CD4-positive, alpha-beta memory T cell (primary cell): ENCODE results near the gene UTP14A. TPM values are rescaled to one million over a fixed set of nuclear protein-coding genes. Genes with fewer than 3 reads are reported as not detected.

Source experiments
- CTCF ChIA-PET: fragments of 350-600 bp; sonication (Branson Sonifier 250); formaldehyde crosslinking; loops from one replicate; lab custom pipeline; 2021; ENCODE audit warnings: inconsistent platforms; ENCODE audit not compliant: partially characterized antibody; lab: Charles Lee
- POLR2A ChIA-PET: fragments of 350-600 bp; sonication (Branson Sonifier 250); formaldehyde crosslinking; loops from one replicate; lab custom pipeline; 2021; ENCODE audit not compliant: partially characterized antibody; lab: Charles Lee
- DNase-seq, 5 donors: peaks; one replicate each; pipeline versions ENCODE4 v3.0.0 to v3.0.0-alpha.2; 2020 to 2022; ENCODE audit warnings: mixed read lengths in 1 of 5
- H3K27ac ChIP-seq: one replicate; pipeline ENCODE4 v1.7.0; 2013; ENCODE audit warnings: low read depth, low read length
- H3K27me3 ChIP-seq: 2 replicates; pipeline ENCODE4 v1.7.0; 2013; ENCODE audit warnings: mild to moderate bottlenecking, low read length, moderate library complexity; ENCODE audit not compliant: insufficient read depth
- H3K36me3 ChIP-seq: 2 replicates; pipeline ENCODE4 v1.7.0; 2013; ENCODE audit warnings: mild to moderate bottlenecking, low read length, moderate library complexity; ENCODE audit not compliant: insufficient read depth
- H3K4me1 ChIP-seq: 2 replicates; pipeline ENCODE4 v1.7.0; 2013; ENCODE audit warnings: mild to moderate bottlenecking, low read length, moderate library complexity; ENCODE audit not compliant: insufficient read depth
- H3K4me3 ChIP-seq, 2 donors: one replicate each; pipeline ENCODE4 v1.7.0; 2013; ENCODE audit warnings: low read length in 2 of 2, mild to moderate bottlenecking in 1 of 2
- H3K9me3 ChIP-seq, 2 donors: one replicate each; pipeline ENCODE4 v1.7.0; 2013; ENCODE audit warnings: low read length in 2 of 2, control low read depth in 1 of 2; ENCODE audit not compliant: control insufficient read depth in 1 of 2
- H3K27ac Mint-ChIP-seq, 7 donors: one replicate each; pipeline ENCODE4 v1.8.0; 2020 to 2021; ENCODE audit warnings: mixed read lengths in 7 of 7, mild to moderate bottlenecking in 6 of 7, inconsistent platforms in 3 of 7, moderate library complexity in 3 of 7
- H3K27me3 Mint-ChIP-seq, 2 donors: one replicate each; pipeline ENCODE4 v1.8.0; 2020 to 2021; ENCODE audit warnings: mixed read lengths in 2 of 2
- H3K36me3 Mint-ChIP-seq, 2 donors: one replicate each; pipeline ENCODE4 v1.8.0; 2020 to 2021; ENCODE audit warnings: mixed read lengths in 2 of 2, inconsistent platforms in 1 of 2, mild to moderate bottlenecking in 1 of 2
- H3K4me1 Mint-ChIP-seq, 4 donors: one replicate each; pipeline ENCODE4 v1.8.0; 2020 to 2021; ENCODE audit warnings: mixed read lengths in 4 of 4, mild to moderate bottlenecking in 1 of 4
- H3K4me3 Mint-ChIP-seq, 8 donors: one replicate each; pipeline ENCODE4 v1.8.0; 2020 to 2021; ENCODE audit warnings: mixed read lengths in 8 of 8, mild to moderate bottlenecking in 7 of 8, moderate library complexity in 6 of 8, inconsistent platforms in 3 of 8
- H3K9me3 Mint-ChIP-seq, 8 donors: one replicate each; pipeline ENCODE4 v1.8.0; 2020 to 2021; ENCODE audit warnings: mixed read lengths in 8 of 8, mild to moderate bottlenecking in 5 of 8, inconsistent platforms in 3 of 8, moderate library complexity in 1 of 8
- intact Hi-C: fragments of 100-400 bp; cut with micrococcal nuclease; formaldehyde crosslinking; loops from one replicate; pipeline ENCODE4 v1.15.1; 2023
- polyA plus RNA-seq, 2 donors: library from polyadenylated mRNA; unstranded; fragments of 300-500 nt; fragmentation: Illumina TruSeq; gene quantifications; one replicate each; pipeline ENCODE4 v1.2.3, GENCODE V29; 2021
- total RNA-seq, 2 experiments: library from RNA; stranded (reverse); gene quantifications; one replicate each; pipeline ENCODE4 v1.2.3, GENCODE V29; 2021

The UTP14A gene
- total and polyA plus RNA-seq, 4 experiments from 2014 or later, result 2.5 to 19.2 (median 15.2) TPM

DNA sequence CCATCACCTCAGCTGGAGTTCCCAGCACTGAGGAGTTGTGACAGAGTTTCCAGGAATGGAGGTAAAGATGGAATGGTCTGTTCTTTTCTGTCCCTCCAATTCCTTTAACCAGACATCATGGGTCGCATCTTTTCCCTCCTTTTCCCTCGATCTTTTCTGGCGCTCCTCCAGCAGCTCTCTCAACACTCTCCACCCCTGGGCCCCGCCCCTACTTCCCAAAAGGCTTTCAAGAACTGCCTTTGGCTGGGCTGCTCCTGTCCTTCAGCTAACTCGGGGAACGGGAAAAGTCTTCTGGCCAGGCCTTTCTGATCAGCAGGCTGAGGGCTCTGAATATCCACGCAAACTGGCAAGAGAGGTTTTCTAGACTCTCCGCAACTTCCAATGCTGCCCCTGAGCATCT lies 34.0 kb downstream of the UTP14A start:
- intact Hi-C loops, result no loop called here
- Histone ChIP-seq H3K4me3 (no peak overlapping the region), H3K27ac (no peak overlapping the region), H3K36me3 (no peaks in the 10 kb centered on the region), H3K27me3 (no peaks in the 10 kb centered on the region), H3K4me1 (peaks cover 4% of the 10 kb centered on the region), H3K9me3 (no peaks in the 10 kb centered on the region)
- ChIA-PET POLR2A (no interaction called here), CTCF (no interaction called here)
- no peak overlapping the region for H3K27ac Mint-ChIP-seq
- H3K4me1 Mint-ChIP-seq, result peaks cover 6 to 14% (median 6%) of the 10 kb centered on the region in 4 donors
- H3K36me3 Mint-ChIP-seq, result no peaks in the 10 kb centered on the region
- no peak for DNase-seq
- H3K9me3 Mint-ChIP-seq, result peaks cover 0 to 1% (median 0%) of the 10 kb centered on the region in 8 donors
- peaks cover 0 to 2% of the 10 kb centered on the region in 2 donors for H3K27me3 Mint-ChIP-seq
- H3K4me3 Mint-ChIP-seq, result no peak overlapping the region

DNA sequence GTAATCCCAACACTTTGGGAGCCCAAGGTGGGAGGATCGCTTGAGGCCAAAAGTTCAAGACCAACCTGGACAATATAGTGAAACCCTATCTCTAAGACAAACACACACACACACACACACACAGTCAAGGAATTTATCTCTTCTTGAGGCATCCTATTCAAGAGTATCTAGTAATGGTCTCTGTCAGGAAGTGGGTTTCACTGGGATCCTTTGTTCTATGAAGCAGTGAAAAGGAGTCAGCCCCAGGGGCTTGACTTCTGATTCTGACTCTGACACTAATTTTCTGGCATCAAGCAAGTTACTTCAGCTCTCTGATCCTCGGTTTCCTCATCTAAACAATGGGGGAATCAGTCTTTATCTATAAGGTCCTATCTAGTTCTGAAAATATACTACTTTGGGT lies 34.8 kb downstream of the UTP14A start:
- Mint-ChIP-seq H3K27ac (no peak overlapping the region), H3K9me3 (peaks cover 0 to 1% (median 0%) of the 10 kb centered on the region in 8 donors), H3K27me3 (peaks cover 0 to 2% of the 10 kb centered on the region in 2 donors), H3K4me1 (peaks cover 6 to 14% (median 6%) of the 10 kb centered on the region in 4 donors), H3K36me3 (no peaks in the 10 kb centered on the region), H3K4me3 (no peak overlapping the region)
- Histone ChIP-seq H3K9me3 (no peaks in the 10 kb centered on the region), H3K27ac (no peak overlapping the region), H3K36me3 (no peaks in the 10 kb centered on the region), H3K4me3 (no peak overlapping the region), H3K4me1 (peaks cover 4% of the 10 kb centered on the region), H3K27me3 (no peaks in the 10 kb centered on the region)
- ChIA-PET POLR2A (no interaction called here), CTCF (interaction anchor here (0.9 kb wide), 1 partner anchor 15 kb away, joined by 3 read pairs; no protein-coding TSS in a partner anchor)
- intact Hi-C loops, result no loop called here
- DNase-seq, result no peak

DNA sequence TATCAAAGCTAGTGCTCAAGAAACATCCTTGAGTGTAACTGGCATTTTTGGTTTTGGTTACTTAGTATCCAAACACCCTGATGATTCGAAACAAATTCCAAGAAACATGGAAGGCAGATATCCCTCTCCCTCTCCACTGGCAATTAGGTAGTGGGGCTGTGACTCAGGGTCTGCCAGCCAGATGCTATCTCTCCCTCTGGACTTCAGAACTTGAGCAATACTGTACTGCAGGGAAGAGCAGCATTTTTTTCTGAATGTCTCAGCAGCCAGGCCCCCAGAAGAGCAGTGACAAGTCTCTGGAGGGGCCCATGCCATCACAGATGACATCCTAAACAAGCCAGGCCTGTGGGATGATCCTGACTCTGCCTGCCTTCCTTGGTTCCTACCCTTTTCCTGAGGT lies 39.2 kb downstream of the UTP14A start:
- Mint-ChIP-seq H3K4me1 (no peaks in the 10 kb centered on the region), H3K4me3 (no peak overlapping the region), H3K9me3 (peaks cover 0 to 1% (median 0%) of the 10 kb centered on the region in 8 donors), H3K27ac (no peak overlapping the region), H3K36me3 (no peaks in the 10 kb centered on the region), H3K27me3 (no peaks in the 10 kb centered on the region)
- H3K4me1 ChIP-seq, result no peaks in the 10 kb centered on the region
- no peaks in the 10 kb centered on the region for H3K27me3 ChIP-seq
- H3K36me3 ChIP-seq, result no peaks in the 10 kb centered on the region
- no peak overlapping the region for H3K27ac ChIP-seq
- POLR2A ChIA-PET, result no interaction called here
- no peak overlapping the region for H3K4me3 ChIP-seq
- no peaks in the 10 kb centered on the region for H3K9me3 ChIP-seq
- no peak for DNase-seq
- CTCF ChIA-PET, result interaction anchor here (1.1 kb wide), 1 partner anchor 21 kb away, joined by 3 read pairs; no protein-coding TSS in a partner anchor
- intact Hi-C loops, result no loop called here

DNA sequence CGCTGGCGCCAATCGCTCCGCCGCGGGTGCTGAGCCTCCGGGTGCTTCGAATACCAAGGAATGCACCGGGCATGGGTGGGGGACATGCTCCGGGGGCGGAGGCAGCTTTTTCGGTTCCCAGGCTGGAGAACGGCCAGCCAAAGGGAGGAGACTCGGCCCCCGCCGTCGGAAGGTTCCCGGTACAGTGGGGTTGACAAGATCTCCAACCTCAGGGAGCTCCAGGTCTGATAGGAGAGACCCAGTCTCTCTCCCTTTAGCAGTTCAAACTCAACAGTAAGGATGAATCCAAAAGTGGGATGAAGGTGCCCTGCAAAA lies 47.3 kb downstream of the UTP14A start:
- Mint-ChIP-seq H3K27ac (peak overlapping the region in 4 of 7 donors; percentile 52 to 99 (median 76)), H3K9me3 (peaks cover 0 to 4% (median 0%) of the 10 kb centered on the region in 8 donors), H3K27me3 (peaks cover 2% of the 10 kb centered on the region in 2 donors), H3K4me3 (peak overlapping the region; percentile 54 to 85 (median 64)), H3K4me1 (peaks cover 4 to 25% (median 12%) of the 10 kb centered on the region in 4 donors), H3K36me3 (peaks cover 0 to 5% of the 10 kb centered on the region in 2 donors)
- peak overlapping the region in 1 of 2 donors; percentile 49 for H3K4me3 ChIP-seq
- intact Hi-C loops, result loop anchor here (2.0 kb wide), 2 partner anchors 20 to 30 kb away; partner anchors contain the start of gene BCORL1
- ChIA-PET POLR2A (interaction anchor here (0.8 to 2.5 kb wide), 8 partner anchors 8 to 119 kb away, joined by 3 to 25 read pairs (median 5); partner anchors contain the start of genes BCORL1 and UTP14A), CTCF (interaction anchor here (1.2 to 1.7 kb wide), 3 partner anchors 9 to 107 kb away, joined by 3 to 4 read pairs (median 4); no protein-coding TSS in a partner anchor)
- peaks cover 12% of the 10 kb centered on the region for H3K4me1 ChIP-seq
- no peaks in the 10 kb centered on the region for H3K9me3 ChIP-seq
- H3K27me3 ChIP-seq, result no peaks in the 10 kb centered on the region
- no peaks in the 10 kb centered on the region for H3K36me3 ChIP-seq
- DNase-seq, result no peak
- H3K27ac ChIP-seq, result peak overlapping the region; percentile 52

DNA sequence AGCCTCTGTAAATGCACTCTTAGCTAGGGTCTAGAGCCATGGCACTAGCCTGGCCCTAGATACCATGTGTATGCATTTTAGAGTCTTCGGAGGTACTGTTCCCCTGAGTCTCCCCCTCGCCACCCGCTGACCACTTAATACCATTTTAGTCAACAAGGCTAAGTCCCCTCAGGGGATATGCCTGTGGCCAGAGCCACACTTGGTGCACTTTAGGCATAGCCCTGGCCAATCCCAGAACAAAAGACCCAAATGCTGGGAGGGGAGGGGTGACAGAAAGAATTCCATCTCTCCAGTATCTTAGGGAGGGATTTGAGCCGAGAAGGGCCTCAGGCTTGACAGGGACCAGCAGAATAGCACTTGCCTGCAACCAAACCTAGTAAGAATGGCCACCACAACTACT lies 47.9 kb downstream of the UTP14A start:
- ChIA-PET POLR2A (interaction anchor here (0.8 to 2.5 kb wide), 8 partner anchors 8 to 119 kb away, joined by 3 to 25 read pairs (median 5); partner anchors contain the start of genes BCORL1 and UTP14A), CTCF (interaction anchor here (1.2 to 1.3 kb wide), 2 partner anchors 8 to 23 kb away, joined by 3 to 4 read pairs; no protein-coding TSS in a partner anchor)
- peaks cover 2% of the 10 kb centered on the region in 2 donors for H3K27me3 Mint-ChIP-seq
- intact Hi-C loops, result loop anchor here (2.0 kb wide), 2 partner anchors 21 to 29 kb away; partner anchors contain the start of gene BCORL1
- H3K27ac ChIP-seq, result no peak overlapping the region
- no peaks in the 10 kb centered on the region for H3K27me3 ChIP-seq
- peak overlapping the region in 5 of 7 donors; percentile 70 to 99 (median 79) for H3K27ac Mint-ChIP-seq
- DNase-seq, result no peak
- no peaks in the 10 kb centered on the region for H3K9me3 ChIP-seq
- H3K9me3 Mint-ChIP-seq, result peaks cover 0 to 4% (median 0%) of the 10 kb centered on the region in 8 donors
- peaks cover 12% of the 10 kb centered on the region for H3K4me1 ChIP-seq
- peak overlapping the region in 7 of 8 donors; percentile 41 to 85 (median 66) for H3K4me3 Mint-ChIP-seq
- peaks cover 0 to 5% of the 10 kb centered on the region in 2 donors for H3K36me3 Mint-ChIP-seq
- no peaks in the 10 kb centered on the region for H3K36me3 ChIP-seq
- H3K4me3 ChIP-seq, result no peak overlapping the region
- peaks cover 4 to 31% (median 14%) of the 10 kb centered on the region in 4 donors for H3K4me1 Mint-ChIP-seq

DNA sequence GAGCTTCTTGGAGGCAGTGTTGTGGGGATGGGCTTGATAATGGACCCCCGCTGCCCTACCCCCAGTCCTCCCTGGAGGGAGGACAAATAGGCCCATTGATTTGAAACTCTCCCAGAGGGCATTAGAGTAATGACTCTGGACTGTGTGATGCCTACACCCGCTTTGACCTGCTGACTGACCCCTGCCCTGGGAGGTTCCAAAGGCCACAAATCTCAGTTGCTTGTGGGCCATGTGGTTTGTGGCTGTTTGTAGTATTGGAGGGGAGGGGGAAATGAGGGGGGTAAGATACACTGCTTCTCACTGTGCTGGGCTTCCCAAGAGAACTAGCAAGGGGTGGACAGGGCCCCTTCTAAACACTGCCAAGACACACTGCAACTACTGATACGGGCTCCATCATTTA lies 48.8 kb downstream of the UTP14A start:
- peak overlapping the region in 1 of 7 donors; percentile 99 for H3K27ac Mint-ChIP-seq
- H3K36me3 Mint-ChIP-seq, result peaks cover 0 to 5% of the 10 kb centered on the region in 2 donors
- no peak overlapping the region for H3K27ac ChIP-seq
- H3K4me3 ChIP-seq, result no peak overlapping the region
- H3K27me3 ChIP-seq, result no peaks in the 10 kb centered on the region
- no peak for DNase-seq
- CTCF ChIA-PET, result interaction anchor here (1.0 kb wide), 1 partner anchor 29 kb away, joined by 3 read pairs; no protein-coding TSS in a partner anchor
- intact Hi-C loops, result no loop called here
- H3K4me1 ChIP-seq, result peaks cover 12% of the 10 kb centered on the region
- H3K9me3 ChIP-seq, result no peaks in the 10 kb centered on the region
- H3K4me1 Mint-ChIP-seq, result peaks cover 4 to 35% (median 14%) of the 10 kb centered on the region in 4 donors
- POLR2A ChIA-PET, result interaction anchor here (1.6 to 2.1 kb wide), 2 partner anchors 21 to 25 kb away, joined by 5 to 8 read pairs; no protein-coding TSS in a partner anchor
- peaks cover 2% of the 10 kb centered on the region in 2 donors for H3K27me3 Mint-ChIP-seq
- peaks cover 0 to 4% (median 0%) of the 10 kb centered on the region in 8 donors for H3K9me3 Mint-ChIP-seq
- peak overlapping the region in 1 of 8 donors; percentile 21 for H3K4me3 Mint-ChIP-seq
- no peaks in the 10 kb centered on the region for H3K36me3 ChIP-seq

DNA sequence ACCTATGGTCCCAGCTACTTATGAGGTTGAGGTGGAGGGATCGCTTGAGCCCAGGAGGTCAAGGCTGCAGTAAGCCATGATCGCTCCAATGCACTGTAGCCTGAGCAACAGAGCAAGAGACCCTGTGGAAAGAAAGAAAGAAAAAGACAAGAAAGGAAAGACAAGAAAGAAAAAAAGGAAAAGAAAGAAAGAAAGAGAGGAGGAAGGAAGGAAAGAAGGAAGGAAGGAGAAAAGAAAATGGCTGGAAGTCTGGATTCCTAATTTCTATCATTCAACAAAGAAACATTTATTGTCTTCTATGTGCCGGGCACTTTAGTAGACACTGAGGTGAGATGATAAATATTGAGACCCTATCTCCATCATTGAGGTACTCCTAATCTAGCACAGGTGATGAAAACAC lies 49.7 kb downstream of the UTP14A start:
- CTCF ChIA-PET, result interaction anchor here (1.0 kb wide), 1 partner anchor 30 kb away, joined by 3 read pairs; no protein-coding TSS in a partner anchor
- no peak for DNase-seq
- Mint-ChIP-seq H3K36me3 (peaks cover 0 to 5% of the 10 kb centered on the region in 2 donors), H3K4me1 (peaks cover 6 to 39% (median 14%) of the 10 kb centered on the region in 4 donors), H3K27me3 (peaks cover 2% of the 10 kb centered on the region in 2 donors), H3K27ac (peak overlapping the region in 3 of 7 donors; percentile 43 to 99 (median 73)), H3K4me3 (peak overlapping the region in 6 of 8 donors; percentile 2 to 59 (median 12)), H3K9me3 (peaks cover 0 to 4% (median 0%) of the 10 kb centered on the region in 8 donors)
- intact Hi-C loops, result no loop called here
- no peaks in the 10 kb centered on the region for H3K9me3 ChIP-seq
- H3K27me3 ChIP-seq, result no peaks in the 10 kb centered on the region
- peaks cover 12% of the 10 kb centered on the region for H3K4me1 ChIP-seq
- POLR2A ChIA-PET, result no interaction called here
- H3K27ac ChIP-seq, result no peak overlapping the region
- H3K36me3 ChIP-seq, result no peaks in the 10 kb centered on the region
- H3K4me3 ChIP-seq, result no peak overlapping the region
